ENCODE results near the gene MAP2K7. TPM values are rescaled to one million over a fixed set of nuclear protein-coding genes. Genes with fewer than 3 reads are reported as not detected.
"Not testable (repeated sequence)": the region's sequence is repeated elsewhere in the genome, so short reads cannot be mapped to it uniquely, and the experiment has no call there.

Gene MAP2K7
- total RNA-seq, 1 donor from 2014 or later = 15.0 TPM

- no peak for DNase-seq (ENCODE audit: low read depth)
- peaks cover 32% of the 10 kb centered on the region for H3K27me3 ChIP-seq (ENCODE audit: control insufficient read depth, insufficient read depth, low read length)
- peak overlapping the region; percentile 32 for H3K4me3 ChIP-seq (ENCODE audit: low read depth, low read length)
- no peaks in the 10 kb centered on the region for H3K36me3 ChIP-seq (ENCODE audit: control insufficient read depth, insufficient read depth, low read length)
- TF ChIP-seq CTCF (IDR thresholded peaks at IDR 0.05; ENCODE audit: insufficient read depth, low read length, poor library complexity, severe bottlenecking) = no peak
Observed at GRCh38 chr19:7916103-7916954, 12.7 kb downstream of the MAP2K7 start.

GRCh38 chr19:7916955-7917266, 13.2 kb downstream of the MAP2K7 start:
- H3K4me3 ChIP-seq (ENCODE audit: low read depth, low read length) = peak overlapping the region; percentile 10

GRCh38 chr19:7917267-7918061, 13.8 kb downstream of the MAP2K7 start:
- Histone ChIP-seq H3K36me3 (ENCODE audit: control insufficient read depth, insufficient read depth, low read length) (no peaks in the 10 kb centered on the region), H3K4me3 (ENCODE audit: low read depth, low read length) (peak overlapping the region; percentile 10), H3K27me3 (ENCODE audit: control insufficient read depth, insufficient read depth, low read length) (peaks cover 32% of the 10 kb centered on the region)
- no peak for DNase-seq (ENCODE audit: low read depth)
- peak; percentile 55 for TF ChIP-seq CTCF (IDR thresholded peaks at IDR 0.05; ENCODE audit: insufficient read depth, low read length, poor library complexity, severe bottlenecking)

More at GRCh38 chr19:7916955-7917266, 13.2 kb downstream of the MAP2K7 start:
- Histone ChIP-seq H3K36me3 (ENCODE audit: control insufficient read depth, insufficient read depth, low read length) (no peaks in the 10 kb centered on the region), H3K27me3 (ENCODE audit: control insufficient read depth, insufficient read depth, low read length) (peaks cover 32% of the 10 kb centered on the region)
- DNase-seq (ENCODE audit: low read depth) = no peak
- TF ChIP-seq CTCF (IDR thresholded peaks at IDR 0.05; ENCODE audit: insufficient read depth, low read length, poor library complexity, severe bottlenecking) = no peak

- peaks cover 32% of the 10 kb centered on the region for H3K27me3 ChIP-seq (ENCODE audit: control insufficient read depth, insufficient read depth, low read length)
- not testable (repeated sequence) for H3K36me3 ChIP-seq (ENCODE audit: control insufficient read depth, insufficient read depth, low read length); H3K4me3 ChIP-seq (ENCODE audit: low read depth, low read length); DNase-seq (ENCODE audit: low read depth)
Observed at GRCh38 chr19:7918062-7918614, 14.5 kb downstream of the MAP2K7 start.

- DNase-seq (ENCODE audit: low read depth) = no peak
- Histone ChIP-seq H3K36me3 (ENCODE audit: control insufficient read depth, insufficient read depth, low read length) (no peaks in the 10 kb centered on the region), H3K4me3 (ENCODE audit: low read depth, low read length) (no peak overlapping the region), H3K27me3 (ENCODE audit: control insufficient read depth, insufficient read depth, low read length) (peaks cover 32% of the 10 kb centered on the region)
- TF ChIP-seq CTCF (IDR thresholded peaks at IDR 0.05; ENCODE audit: insufficient read depth, low read length, poor library complexity, severe bottlenecking) = no peak
Observed at GRCh38 chr19:7918615-7919421, 15.1 kb downstream of the MAP2K7 start.
